Activated CD4-positive, alpha-beta T cell treated with anti-CD3 and anti-CD28 coated beads, Interleukin-2, amount 50 U/mL, for 4 hours (primary cell): ENCODE results near the gene PXT1.
"Not testable (repeated sequence)": the region's sequence is repeated elsewhere in the genome, so short reads cannot be mapped to it uniquely, and the experiment has no call there.

ENCODE experiments used
- DNase-seq, 2 experiments: peaks; one replicate each; pipeline ENCODE4 v3.0.0-alpha.2; 2020

PXT1 gene, protein sequence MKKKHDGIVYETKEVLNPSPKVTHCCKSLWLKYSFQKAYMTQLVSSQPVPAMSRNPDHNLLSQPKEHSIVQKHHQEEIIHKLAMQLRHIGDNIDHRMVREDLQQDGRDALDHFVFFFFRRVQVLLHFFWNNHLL

DNA sequence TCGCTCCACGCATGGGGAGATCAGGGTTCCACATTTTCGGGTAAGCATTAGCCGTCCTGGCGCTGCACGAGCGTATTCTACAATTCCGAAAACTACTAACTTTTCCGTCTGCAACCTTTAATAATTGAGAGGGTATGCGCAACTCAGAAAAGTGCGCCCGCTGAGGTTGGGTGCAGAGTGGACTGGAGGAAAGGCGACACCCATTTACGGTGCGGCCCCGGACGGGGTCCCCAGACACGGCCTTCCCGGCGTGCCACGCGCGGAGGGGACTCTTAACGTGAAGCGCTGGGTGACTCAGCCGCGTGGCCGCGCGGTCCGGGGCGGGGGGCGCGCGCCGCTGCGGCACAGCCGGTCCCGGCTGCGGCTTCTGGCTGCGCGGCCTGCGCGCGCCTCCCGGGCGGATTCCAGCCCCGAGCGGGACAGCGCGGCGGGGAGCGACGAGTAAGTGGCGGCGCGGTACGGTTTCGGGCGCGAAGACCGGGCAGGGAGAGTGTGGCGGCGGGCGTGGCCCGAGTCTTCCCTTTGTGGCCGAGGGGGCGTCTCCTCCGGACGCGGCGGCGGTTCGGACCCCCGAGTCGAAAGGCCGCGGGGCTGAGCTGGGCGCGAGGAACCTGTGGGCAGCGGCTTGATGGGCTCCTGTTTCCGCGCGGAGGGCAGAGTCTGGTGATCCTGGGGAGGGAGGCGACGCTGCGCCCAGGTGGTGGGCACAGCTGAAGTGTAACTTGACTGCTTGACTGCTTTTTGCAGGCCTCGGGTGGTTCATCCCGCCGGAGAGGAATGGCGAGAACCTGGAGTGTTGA, at the start of gene PXT1, which contains the start of gene KCTD20:
PXT1 (minus strand) TSS at position 184 of the 800 bp plus-strand sequence. CDS start 16,772 bp downstream, outside the sequence.
KCTD20 (plus strand) TSS at position 330 of the 800 bp plus-strand sequence. CDS start 27,098 bp downstream, outside the sequence.
- peak; percentile 75 to 79 for DNase-seq

DNA sequence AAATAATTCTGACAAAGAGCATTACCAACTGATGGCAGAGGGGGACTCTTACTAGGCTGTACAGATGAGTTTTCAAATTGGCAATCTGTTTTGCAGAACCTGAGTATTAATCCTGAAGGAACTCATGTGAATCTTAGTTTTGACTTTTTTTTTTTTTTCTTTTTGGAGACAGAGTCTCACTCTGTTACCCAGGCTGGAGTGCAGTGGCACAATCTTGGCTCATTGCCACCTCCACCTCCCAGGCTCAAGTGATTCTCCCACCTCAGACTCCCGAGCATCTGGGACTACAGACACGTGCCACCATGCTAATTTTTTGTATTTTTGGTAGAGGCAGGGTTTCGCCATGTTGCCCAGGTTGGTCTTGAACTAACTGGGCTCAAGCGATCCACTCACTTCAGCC, 49.4 kb upstream of the PXT1 start:
- no peak for DNase-seq

DNA sequence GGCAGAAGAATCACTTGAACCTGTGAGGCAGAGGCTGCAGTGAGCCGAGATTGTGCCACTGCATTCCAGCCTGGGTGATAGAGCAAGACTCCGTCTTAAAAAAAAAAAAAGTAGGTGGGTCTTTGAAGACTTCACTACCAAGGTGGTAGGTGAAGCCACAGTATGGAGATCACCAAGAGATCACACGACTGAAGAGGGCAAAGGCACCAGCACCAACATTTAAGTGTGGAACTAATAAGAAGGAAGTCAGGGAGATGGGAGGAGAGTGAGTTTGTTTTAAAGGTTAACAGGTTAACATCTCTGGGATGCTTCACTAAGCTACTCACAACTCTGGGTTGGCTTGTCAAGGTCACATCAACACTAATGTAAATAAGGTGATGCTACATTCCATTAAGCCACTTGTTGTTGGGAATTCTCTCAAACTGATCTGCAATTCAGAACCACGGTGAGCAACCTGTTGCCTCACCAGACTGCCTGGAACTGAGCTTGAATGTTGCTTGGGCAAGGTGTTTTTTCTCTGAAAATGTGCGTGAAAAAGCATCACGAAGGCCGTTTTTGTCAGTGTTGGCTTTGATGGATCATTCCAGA, 48.8 kb upstream of the PXT1 start:
- no peak for DNase-seq

DNA sequence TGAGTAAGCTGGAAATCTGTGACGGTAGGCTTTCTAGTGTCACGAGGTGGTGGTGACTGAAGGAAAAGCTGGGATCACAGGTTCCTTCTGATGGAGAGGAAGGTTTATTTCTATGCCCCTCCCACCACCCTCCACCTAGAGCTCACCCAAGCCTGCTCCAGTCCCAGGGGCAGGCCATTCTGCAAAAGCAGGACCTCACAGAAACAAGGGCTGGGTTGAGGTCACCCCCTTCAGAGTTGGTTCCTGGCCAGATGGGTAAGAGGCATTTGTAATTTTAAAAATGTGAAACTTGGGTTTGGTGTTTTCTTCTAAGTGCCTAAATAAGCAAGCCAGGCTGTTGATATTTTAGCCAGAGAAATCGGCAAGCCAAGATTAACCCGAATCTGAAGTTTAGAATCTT, 46.8 kb upstream of the PXT1 start:
- no peak for DNase-seq

DNA sequence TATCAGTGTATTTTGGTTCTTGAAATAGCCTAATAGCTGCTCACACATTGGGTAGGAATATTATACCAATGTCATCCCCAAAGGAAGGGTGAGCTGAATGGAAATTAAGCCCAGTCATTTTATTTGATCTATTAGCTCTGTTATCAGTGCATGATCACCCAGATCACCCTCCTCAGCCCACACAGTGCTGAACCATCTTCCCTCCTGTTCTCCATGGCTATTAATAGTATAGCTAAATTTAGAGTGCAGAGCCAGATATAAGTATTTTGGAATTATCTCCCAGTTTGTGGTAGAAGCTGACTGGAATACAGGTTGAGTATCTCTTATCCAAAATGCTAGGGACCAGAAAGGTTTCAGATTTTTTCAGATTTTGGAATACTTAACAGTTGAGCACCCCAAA, 45.6 kb upstream of the PXT1 start:
- no peak for DNase-seq

DNA sequence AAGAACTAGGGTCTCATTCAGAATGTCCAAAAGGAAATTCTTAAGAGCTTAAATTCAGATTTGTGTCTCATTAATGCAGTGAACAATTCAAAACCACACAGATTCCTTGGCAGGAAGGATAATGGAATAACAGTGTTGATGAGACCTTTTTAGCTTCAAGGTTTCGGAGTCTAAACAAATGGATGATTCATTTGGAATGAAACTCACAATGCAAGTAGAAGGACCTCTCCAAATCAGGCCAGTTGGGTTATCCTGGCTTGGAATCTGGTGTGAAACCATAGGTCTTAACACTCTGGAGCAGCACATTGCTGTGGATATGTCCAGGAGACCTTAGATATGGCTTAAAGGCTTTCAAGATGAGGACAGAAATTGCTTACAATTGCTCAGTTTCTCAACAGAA, 45.0 kb upstream of the PXT1 start:
- no peak for DNase-seq

DNA sequence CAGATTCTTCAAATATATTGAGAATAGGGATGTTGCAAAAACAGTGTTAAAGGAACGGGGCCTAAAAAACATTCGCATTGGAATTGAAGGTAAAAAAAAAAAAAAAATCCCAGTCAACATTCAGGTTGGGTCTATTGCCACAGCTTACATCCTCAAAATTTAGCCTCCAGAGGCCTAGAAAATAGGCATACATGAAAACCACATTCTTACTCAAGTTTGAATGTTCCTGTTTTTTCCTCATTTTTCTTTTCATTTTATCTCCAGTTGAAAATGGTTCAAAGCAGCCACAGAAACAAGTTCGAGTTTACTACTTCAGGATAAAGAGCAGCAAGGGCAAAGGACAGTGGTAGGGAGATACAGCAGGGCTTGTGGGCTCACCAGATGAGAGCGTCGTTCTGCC, 42.1 kb upstream of the PXT1 start:
- DNase-seq = no peak

DNA sequence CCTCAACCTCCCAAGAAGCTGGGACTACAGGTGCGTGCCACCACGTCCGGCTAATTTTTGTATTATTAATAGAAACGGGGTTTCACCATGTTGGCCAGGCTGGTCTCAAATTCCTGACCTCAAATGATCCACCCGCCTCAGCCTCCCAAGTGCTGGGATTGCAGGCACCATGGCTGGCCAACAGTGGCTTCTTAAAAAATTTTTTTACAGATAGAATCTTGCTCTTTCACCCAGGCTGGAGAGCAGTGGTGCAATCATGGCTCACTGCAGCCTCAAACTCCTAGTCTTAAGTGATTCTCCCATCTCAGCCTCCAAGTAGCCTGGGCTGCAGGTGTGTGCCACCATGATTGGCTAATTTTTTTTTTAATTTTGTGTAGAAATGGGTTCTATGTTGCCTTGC, 40.7 kb upstream of the PXT1 start:
- DNase-seq = not testable (repeated sequence)

DNA sequence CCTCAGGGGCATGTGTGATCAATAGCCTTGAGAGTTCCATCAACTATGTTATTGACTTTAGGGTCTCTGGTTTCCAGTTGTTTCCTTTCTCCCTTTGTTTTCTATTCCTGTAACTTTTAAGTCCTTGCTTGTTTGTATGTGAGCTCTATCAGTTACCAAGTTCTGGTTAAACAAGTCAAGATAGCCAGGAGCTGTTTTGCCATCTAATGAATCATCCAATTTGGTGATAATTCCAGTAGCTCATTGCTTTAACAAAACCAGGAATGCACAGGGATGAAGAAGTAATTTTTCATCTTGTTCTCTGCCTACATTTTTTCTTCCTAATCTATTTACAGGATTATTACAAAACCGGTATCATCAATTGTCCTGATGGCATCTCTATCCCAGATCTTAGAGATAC, 36.6 kb upstream of the PXT1 start:
- DNase-seq = no peak

DNA sequence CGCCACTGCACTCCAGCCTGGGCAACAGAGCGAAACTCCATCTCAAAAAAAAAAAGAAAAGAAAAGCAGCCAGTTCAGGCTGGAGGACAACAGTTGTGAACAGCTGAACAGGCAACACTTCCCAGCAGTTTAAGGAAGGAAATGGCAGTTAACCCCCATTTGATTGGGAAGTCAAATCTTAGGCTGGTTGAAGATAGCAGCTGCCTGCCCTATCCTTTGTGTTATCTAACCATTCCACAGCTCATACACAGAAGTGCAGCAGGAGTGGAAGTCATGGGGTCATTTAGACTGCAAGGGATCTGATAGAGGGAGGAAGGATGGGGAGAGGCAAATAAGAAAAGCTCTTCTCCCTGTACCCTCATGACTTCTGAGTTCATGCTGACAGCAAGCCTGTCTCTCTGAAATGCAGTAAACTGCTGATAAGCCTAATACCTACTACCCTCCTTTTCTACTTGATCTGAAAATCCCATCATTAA, 35.4 kb upstream of the PXT1 start:
- no peak for DNase-seq

DNA sequence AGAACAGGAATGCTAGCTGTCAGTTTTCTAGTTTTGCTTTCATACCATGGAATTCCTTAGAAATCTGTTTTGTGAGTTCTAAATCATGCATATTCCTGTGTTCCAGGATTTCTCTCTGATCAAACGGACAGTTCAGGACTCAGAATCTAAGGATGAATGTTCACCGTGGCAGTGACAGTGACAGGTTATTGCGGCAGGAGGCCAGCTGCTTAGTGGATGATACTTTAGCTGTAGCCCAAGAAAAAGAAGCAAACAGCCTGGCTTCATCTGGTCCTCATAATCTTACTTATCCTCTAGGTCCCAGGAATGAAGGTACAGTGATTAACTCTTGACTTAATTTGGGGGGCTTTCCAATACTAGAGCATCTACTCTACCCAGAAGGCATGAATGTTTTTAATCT, 27.3 kb upstream of the PXT1 start:
- no peak for DNase-seq

DNA sequence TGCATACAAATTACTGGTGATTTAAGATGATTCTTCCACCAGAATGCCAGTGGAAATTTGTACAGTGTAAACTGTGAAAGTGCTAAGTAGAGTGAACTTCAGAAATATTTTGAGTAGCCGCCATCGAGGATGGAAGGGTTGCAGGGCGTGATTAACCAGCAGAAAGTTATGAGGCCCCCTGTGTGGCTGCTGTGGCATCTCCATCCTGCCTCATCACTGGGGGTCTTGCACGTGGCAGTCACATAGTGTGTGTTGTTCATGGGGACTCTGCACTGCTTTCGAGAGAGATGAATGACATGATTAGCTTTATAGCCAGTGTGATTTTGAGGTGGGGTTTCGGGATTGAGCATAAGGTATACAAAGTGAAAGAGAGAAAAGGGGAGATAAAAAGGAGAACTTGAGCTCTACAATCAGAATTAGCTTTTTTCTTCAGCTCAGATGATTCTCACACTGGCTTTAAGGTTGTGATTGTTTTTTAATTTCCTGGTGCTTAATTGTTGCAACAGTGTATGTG, 26.6 kb upstream of the PXT1 start:
- no peak for DNase-seq

DNA sequence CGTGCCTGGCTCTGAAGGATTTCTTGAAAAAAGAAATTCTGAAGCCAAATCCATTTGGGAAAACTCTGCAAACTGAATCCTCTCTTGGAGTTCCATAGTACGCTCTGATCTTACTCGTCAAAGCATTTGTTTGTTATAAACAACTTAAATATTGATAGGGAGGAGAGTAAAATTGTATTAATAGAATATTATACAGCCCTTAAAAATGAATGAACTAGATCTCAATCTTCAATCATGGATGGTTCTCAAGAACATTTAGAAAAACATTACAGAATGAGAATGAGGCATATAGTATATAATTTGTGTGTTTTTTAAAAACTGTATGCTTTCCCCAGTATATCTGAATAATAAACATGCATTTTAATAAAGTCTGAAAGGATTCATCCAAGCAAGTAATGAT, 25.0 kb upstream of the PXT1 start:
- no peak for DNase-seq

DNA sequence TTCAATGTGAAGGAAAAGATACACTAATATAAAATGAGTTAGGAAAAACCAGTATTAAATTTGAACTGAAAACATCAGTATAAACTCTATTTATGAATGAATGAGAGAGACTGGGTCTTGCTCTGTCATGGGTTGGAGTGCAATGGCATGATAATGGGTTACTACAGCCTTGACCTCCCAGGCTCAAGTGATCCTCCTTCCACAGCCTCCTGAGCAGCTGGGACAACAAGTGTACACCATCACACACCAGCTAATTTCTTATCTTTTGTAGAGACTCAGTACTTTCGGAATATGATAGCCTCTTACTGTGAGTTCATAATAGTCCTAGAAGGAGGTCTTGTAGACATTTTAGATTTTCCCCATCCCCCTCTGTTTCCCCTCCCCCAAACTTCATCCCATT, 21.6 kb upstream of the PXT1 start:
- no peak for DNase-seq

DNA sequence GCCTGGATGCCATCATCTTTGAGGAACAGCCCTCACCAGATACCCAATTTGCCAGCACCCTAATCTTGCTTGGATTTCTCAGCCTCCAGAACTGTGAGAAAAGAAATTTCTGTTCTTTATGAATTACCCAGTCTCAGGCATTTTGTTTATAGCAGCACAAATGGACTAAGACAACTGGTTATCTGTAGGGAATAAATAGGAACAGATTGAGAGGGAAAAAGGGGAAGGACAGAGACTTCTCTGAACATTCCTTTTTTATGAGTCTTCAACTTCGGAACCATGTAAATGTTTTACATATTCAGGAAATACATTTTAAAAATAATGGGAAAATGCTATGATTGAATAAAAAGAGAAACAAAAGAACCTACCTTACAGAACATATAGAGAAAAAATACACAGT, 21.0 kb upstream of the PXT1 start:
- no peak for DNase-seq

DNA sequence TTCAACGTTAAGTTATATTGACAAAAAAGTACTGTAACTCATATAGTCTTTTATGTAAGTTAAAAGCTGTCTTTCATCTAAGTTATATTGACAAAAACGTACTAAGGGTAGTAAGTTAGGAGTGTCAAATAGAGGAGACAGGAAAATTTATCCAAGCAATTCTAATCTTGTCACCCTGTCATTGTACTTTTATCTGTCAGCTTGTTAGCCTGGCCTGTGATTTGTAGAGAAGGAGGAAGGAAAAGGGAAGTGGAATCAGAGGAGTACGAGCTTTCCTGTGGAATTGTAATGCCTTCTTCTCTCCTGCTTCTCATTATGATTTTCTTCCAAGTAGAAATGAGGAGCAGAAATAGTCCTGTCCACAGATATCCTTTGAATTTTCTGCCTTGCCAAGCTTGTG, 19.0 kb upstream of the PXT1 start:
- DNase-seq = no peak

DNA sequence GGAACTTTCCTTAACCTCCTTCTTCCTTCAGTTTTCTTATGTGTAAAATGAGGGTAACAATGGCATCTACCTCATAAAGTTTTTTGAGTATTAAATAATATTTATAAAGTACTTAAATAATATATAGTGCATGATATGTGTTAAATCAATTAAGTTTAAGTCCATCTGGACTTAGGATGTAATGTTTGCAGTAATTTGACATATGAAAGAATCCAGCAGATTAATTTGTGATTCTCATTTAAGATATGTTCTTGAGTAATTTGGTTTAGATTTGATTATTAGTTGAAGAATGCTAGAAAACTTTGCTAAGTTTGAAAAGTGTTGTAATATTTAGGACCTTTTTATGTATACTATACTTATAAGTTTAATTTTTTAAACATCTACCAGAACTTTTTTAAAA, 18.3 kb upstream of the PXT1 start:
- DNase-seq = no peak

DNA sequence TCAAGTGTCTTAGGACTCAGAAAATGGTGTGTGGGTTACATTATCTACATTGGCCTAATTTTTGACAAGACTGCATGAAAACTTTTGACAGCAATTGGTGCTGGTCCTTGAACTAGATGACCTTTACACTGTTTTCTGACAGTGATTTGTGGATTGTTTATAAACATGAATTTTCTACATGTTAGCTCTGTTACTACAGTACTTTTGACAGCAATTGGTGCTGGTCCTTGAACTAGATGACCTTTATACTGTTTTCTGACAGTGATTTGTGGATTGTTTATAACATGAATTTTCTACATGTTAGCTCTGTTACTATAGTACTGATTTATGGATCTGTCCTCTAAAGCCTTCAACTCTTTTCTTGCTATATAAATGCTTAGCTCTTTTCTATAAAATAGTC, 16.8 kb upstream of the PXT1 start:
- DNase-seq = no peak

DNA sequence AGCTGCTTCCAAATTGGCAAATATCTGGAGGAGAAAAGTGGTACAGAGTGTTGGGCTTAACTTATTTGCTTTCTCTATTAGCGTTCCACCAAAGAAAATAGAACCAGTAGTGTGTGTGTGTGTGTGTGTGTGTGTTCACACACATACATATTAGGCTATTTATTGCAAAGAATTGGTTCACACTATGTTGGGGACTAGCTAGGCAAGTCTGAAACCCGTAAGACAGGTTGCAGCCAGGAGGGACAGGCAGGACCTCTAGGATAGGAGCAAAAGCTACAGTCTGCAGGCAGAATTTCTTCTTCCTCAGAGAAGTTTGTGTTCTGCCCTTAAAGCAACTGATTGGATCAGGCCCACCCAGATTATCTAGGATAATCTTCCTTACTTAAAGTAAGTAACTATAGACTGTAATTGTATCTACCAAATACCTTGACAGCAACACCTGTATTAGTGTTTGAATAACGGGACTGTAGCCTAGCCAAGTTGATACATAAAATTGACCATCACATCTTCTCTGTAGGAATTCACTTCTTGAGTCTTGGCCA, 12.9 kb upstream of the PXT1 start:
- DNase-seq = no peak

DNA sequence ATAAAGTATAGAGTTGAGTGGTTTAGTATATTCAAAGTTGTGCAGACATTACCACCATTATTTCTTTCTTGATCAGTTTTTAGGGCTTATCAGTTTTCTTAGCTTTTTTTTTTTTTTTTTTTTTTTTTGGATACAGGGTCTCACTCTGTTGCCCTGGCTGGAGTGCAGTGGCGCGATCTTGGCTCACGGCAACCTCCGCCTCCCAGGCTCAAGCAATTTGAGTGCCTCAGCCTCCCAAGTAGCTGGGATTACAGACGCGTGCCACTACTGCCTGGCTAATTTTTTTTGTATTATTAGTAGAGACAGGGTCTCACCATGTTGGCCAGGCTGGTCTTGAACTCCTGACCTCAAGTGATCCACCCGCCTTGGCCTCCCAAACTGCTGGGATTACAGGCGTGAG, 10.2 kb upstream of the PXT1 start:
- DNase-seq = not testable (repeated sequence)

DNA sequence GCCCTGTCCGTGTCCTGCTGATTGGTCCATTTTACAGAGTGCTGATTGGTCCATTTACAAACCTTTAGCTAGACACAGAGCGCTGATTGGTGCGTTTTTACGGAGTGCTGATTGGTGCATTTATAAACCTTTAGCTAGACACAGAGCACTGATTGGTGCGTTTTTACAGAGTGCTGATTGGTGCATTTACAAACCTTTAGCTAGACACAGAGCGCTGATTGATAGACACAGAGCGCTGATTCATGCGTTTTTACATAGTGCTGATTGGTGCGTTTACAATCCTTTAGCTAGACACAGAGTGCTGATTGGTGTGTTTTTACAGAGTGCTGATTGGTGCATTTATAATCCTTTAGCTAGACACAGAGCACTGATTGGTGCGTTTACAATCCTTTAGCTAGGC, 6.5 kb upstream of the PXT1 start:
- not testable (repeated sequence) for DNase-seq

DNA sequence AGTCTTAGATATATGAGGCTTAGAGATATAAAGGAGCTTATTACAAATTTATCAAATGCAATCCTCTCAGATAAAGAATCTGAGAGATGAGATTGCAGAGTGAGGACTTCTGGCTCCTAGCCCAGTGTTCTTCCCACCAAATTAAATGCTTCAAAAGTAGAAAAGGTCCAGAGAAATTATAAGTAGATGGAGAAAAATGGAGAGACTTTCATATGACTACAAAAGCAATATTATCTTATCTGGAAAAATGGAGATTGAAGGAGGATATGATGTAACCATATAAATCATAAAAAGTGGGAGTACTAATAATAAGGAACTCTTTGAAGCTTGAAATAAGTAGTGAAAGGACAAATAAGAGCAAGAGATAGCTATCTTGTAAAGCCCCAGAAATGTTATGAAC, 3.0 kb upstream of the PXT1 start:
- DNase-seq = no peak

DNA sequence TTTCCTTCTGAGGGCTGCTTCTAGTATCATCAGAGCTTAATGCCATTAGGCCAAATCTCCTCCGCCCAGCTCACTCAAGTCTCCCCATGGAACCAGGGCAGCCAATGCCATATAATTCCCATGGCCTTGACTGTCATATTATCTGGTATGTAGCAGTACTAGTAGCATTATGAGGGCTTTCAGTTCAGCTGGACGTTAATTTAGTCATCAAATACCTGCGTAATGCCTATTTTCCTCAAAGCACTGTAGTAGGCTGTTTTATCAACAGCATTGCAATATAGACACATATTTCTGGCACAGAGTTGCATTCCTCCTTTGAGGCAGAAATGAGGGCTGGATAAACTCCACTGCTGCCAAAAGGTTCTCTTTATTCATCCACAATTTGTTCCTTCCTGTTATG, 1.8 kb upstream of the PXT1 start:
- DNase-seq = no peak
